ENCODE results near the gene PSMB5. TPM values are rescaled to one million over a fixed set of nuclear protein-coding genes. Genes with fewer than 3 reads are reported as not detected.

PSMB5 gene
- total RNA-seq, 3 donors from 2014 or later, result 220 to 231 (median 227) TPM

DNA sequence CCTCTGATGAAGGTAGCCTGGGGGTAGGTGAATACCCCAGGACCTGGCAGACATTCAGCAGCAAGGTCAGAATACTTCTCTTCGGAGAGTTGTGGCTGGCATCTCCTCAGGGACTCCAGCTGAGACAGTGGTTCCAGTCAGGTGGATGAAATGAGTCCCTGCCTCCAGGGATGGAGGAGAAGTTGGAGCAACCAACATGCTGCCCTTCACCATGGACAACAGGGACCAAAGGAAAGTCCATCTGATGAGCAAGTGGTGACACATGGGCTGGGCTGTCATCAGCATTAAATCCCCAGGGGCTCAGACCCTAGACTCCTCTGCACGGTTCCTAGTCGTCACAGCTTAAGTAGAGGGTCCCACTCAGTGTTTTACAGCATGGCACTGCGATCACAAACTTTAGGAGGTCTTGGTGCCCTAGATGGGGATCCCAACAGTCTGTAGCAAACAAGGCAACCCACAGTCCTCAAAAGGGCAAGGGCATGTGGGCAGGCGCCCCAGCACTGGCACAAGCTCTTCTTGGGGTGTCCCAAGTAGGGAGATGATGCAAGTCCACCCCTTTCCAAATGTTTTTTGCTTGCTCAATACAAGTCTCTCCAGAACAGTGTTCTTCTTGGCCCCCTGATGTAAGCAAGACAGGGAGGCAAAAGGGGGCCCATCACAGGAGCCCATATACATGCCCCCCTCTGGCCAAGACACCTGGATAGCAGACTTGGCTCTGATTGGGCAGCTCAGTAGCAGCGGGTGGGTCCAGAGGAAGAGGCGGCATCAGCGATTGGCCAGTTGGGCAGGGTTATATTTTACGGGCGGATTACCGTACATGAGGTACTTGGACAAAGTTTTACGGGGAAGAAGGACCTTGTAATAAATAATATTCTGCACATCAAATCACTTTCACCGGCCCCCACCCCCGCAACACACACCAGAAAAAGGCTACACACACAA lies 33.4 kb upstream of the PSMB5 start:
- H3K4me3 Mint-ChIP-seq, result no peak overlapping the region
- no peaks in the 10 kb centered on the region for H3K9me3 Mint-ChIP-seq
- H3K27me3 Mint-ChIP-seq (ENCODE audit: low read depth), result no peaks in the 10 kb centered on the region
- H3K4me1 Mint-ChIP-seq (ENCODE audit: low read depth), result peaks cover 35% of the 10 kb centered on the region
- DNase-seq (no peak), ATAC-seq (no peak)
- H3K36me3 Mint-ChIP-seq (ENCODE audit: insufficient read depth), result peaks cover 34% of the 10 kb centered on the region

DNA sequence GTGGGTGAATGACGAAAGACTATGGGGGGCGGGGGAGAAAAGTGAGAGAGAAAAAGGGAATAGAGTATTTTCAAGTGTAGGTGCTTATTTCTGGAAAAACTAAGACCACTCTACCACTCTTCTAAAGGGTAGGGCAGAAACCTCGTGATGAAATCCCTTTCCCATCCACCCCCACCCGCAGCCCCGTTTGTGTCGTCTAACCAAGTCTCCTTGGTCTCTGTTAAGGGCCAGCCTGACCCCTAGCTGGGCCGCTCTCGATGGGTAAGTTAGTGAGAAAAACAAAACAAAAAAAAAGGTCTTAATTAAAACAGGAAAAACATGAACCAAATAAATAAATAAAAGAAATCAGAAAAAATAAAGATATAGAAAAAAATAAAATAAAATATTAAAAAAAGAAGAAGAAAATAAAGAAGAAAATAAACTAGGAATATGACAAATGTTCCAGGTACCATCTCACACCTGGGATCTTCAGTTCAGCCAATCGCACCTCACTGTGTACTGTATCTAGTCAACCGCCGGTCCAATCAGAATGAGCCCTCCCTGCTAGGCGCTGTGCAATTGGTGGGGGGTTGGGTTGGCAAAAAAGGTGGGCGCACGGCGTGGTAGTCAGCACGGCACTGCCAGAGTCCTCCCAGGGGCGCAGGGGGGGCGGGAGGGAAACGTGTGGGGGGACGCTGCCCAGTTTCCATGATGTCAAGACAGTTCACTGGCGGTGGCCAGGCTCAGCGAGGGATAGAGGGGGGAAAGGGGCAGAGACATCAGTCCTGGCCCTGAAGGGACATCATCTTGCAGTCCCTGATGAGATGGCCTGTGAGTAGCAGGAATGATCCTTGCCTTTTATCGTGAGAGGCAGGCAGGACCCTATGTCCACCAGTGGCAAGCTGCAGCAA lies 32.4 kb upstream of the PSMB5 start:
- H3K36me3 Mint-ChIP-seq (ENCODE audit: insufficient read depth), result peaks cover 40% of the 10 kb centered on the region
- DNase-seq (no peak), ATAC-seq (no peak)
- peaks cover 31% of the 10 kb centered on the region for H3K4me1 Mint-ChIP-seq (ENCODE audit: low read depth)
- H3K27me3 Mint-ChIP-seq (ENCODE audit: low read depth), result no peaks in the 10 kb centered on the region
- no peaks in the 10 kb centered on the region for H3K9me3 Mint-ChIP-seq
- H3K4me3 Mint-ChIP-seq, result no peak overlapping the region

- ATAC-seq, result no peak
- Mint-ChIP-seq H3K36me3 (ENCODE audit: insufficient read depth) (peaks cover 39% of the 10 kb centered on the region), H3K9me3 (no peaks in the 10 kb centered on the region), H3K4me1 (ENCODE audit: low read depth) (peaks cover 23% of the 10 kb centered on the region), H3K27me3 (ENCODE audit: low read depth) (no peaks in the 10 kb centered on the region), H3K4me3 (no peak overlapping the region)
- DNase-seq, result no peak
Observed at GRCh38 chr14:23066368-23066767, 31.7 kb upstream of the PSMB5 start.

DNA sequence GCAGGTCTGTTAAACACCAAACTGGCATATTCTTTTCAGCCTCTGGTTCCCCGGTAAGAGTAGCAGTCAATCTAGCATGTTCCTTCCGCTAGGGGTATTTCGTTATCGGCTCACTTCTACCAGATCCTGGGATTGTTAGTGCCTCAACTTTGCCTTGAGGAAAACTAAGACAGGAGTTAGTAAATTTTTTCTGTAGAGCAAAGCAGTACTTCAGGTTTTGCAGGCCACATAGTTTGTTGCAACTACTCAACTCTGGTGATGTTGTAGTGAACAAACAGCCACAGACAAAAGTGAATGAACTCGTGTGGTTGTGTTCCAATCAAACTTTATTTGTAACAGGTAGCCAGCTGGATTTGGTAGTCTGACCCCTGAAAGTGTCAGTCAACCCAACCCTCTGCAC lies 28.9 kb upstream of the PSMB5 start:
- peaks cover 8% of the 10 kb centered on the region for H3K4me1 Mint-ChIP-seq (ENCODE audit: low read depth)
- DNase-seq (no peak), ATAC-seq (no peak)
- H3K4me3 Mint-ChIP-seq, result no peak overlapping the region
- H3K27me3 Mint-ChIP-seq (ENCODE audit: low read depth), result no peaks in the 10 kb centered on the region
- H3K9me3 Mint-ChIP-seq, result no peaks in the 10 kb centered on the region
- peaks cover 44% of the 10 kb centered on the region for H3K36me3 Mint-ChIP-seq (ENCODE audit: insufficient read depth)

DNA sequence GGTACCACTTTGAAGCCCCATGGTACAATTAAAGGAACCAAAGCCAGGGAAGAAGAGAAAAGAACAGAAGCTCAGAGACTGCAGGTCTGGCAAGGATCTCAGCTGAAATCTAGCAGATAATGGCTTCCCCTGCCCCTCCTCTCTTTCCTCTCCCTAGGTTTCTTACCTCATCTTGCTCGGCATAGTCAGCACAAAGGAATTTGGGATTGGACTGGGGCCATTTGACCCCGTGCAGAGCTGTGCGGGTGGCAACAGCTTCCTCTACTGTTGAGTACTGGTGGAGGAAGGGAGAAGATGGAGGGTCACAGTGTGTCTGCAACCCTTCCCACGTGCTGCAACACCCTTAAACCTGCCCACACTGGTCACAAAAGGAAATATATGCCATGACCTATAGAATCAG lies 27.3 kb upstream of the PSMB5 start:
- Mint-ChIP-seq H3K4me1 (ENCODE audit: low read depth) (peaks cover 11% of the 10 kb centered on the region), H3K9me3 (no peaks in the 10 kb centered on the region), H3K36me3 (ENCODE audit: insufficient read depth) (peaks cover 44% of the 10 kb centered on the region), H3K4me3 (no peak overlapping the region), H3K27me3 (ENCODE audit: low read depth) (no peaks in the 10 kb centered on the region)
- ATAC-seq (no peak), DNase-seq (no peak)

DNA sequence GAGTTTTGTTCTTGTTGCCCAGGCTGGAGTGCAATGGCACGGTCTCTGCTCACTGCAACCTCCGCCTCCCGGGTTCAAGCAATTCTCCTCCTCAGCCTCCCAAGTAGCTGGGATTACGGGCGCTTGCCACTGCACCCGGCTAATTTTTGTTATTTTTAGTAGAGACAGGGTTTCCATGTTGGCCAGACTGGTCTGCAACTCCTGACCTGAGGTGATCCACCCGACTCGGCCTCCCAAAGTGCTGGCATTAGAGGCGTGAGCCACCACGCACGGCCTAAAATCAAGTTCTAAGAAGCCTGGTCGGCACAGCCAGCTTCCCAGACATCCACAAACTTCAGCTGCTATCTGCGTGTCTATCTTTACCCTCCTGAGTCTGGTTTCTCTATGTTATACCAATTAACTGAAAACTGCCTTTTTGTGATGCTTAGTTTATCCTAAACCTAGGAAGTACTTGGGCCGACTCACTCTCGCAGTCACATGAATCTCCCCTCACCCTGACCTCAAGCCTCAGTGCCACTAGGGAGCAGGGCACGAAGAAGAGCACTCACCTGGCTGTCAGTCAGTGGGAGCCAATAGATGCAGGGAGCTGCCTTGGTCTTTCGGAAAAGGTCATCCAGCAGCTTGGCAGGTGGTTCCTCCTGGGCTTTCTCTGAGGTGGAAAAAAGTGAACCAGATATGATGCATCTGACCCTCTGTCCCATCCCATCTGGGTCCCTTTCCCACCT lies 26.0 kb upstream of the PSMB5 start:
- Mint-ChIP-seq H3K27me3 (ENCODE audit: low read depth) (peaks cover 2% of the 10 kb centered on the region), H3K4me3 (no peak overlapping the region), H3K9me3 (no peaks in the 10 kb centered on the region), H3K36me3 (ENCODE audit: insufficient read depth) (peaks cover 36% of the 10 kb centered on the region), H3K4me1 (ENCODE audit: low read depth) (peaks cover 19% of the 10 kb centered on the region)
- no peak for ATAC-seq
- no peak for DNase-seq

DNA sequence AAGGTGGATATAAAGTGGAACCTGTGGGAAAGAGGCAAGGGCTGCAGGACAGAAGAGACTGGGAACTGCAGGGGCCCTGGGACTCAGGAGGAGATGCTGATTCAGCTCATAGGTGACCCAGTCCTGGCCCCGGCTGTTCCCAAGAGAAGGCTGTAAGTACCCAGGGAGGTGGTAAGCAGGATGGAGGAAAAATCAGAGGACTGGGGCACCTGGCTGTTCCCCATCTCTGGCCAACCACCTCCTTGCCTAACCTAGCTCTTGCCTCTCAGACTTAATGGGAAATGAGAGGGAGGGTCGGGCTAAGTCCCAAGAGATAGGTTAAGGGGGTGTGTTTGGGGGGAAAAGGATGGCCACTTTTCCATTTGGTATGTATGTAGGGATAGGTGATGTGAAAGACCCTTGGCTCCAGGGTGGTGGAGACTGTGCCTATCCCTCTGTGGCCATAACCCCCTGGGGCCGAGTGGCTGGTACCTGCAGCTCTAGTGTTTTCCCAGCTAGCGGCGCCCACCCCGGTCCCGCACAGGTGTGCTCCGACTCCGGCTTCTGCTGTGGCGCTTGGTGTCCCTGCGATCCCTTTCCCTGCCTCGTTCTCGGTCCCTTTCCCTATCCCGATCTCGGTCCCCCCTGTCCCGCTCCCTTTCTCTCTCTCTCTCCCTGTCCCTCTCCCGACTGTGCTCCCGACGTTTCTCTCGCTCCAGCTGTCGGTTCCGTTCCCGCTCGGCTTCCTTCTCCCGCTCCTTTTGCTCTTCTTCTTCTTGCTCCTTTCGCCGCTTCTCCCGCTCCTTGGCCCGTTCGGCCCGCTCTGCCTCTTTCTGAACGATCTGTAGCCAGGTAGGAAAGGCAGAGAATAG lies 24.2 kb upstream of the PSMB5 start:
- DNase-seq (no peak), ATAC-seq (no peak)
- H3K36me3 Mint-ChIP-seq (ENCODE audit: insufficient read depth), result peaks cover 29% of the 10 kb centered on the region
- H3K4me1 Mint-ChIP-seq (ENCODE audit: low read depth), result peaks cover 17% of the 10 kb centered on the region
- peaks cover 2% of the 10 kb centered on the region for H3K27me3 Mint-ChIP-seq (ENCODE audit: low read depth)
- H3K9me3 Mint-ChIP-seq, result no peaks in the 10 kb centered on the region
- H3K4me3 Mint-ChIP-seq, result no peak overlapping the region

DNA sequence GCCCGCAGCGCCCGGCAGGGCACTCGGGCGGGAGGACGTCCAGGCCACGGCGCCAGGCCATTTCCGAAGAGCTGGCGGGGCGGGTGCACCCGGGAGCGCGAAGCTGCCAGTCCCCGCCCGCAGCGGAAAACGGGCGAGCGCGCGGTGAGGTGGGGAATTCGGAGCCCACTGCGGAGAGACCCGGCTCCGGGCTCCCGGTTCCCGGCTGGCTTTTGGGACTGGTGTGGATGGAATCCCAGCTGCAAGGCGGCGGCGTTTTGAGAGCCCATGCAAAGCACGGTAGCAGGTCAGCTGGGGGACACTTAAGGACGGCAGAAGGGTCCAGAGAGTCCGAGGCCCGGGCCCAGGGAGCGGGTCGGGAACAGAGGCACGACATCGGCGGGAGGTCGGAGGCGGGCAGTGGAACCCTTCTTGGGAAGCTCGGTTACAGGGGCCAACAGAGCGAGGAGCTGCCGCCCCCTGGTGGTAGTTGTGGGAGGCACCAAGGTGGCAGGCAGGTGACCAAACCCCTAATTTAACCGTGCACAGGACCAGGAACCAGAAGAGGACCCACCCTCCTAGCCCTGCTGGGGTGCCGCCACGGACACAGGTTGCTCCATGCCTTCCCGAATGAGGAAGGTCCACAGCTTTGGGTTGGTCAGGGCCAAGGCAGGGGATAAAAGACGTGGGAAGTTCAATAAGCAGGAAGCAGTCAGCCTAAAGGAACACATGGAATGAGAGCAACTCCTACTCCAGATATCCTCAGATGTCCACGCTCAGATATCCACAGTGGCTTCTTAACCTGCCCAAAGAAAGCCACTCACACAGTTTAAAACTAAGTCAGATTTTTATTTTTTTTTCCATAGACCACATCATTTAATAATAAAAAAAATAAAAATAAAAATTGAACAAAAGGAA lies 23.3 kb upstream of the PSMB5 start:
- DNase-seq, result peak; percentile 88
- H3K36me3 Mint-ChIP-seq (ENCODE audit: insufficient read depth), result peaks cover 23% of the 10 kb centered on the region
- H3K4me3 Mint-ChIP-seq, result peak overlapping the region; percentile 84
- peaks cover 2% of the 10 kb centered on the region for H3K27me3 Mint-ChIP-seq (ENCODE audit: low read depth)
- H3K4me1 Mint-ChIP-seq (ENCODE audit: low read depth), result peaks cover 17% of the 10 kb centered on the region
- no peaks in the 10 kb centered on the region for H3K9me3 Mint-ChIP-seq
- ATAC-seq, result peak; percentile 78

DNA sequence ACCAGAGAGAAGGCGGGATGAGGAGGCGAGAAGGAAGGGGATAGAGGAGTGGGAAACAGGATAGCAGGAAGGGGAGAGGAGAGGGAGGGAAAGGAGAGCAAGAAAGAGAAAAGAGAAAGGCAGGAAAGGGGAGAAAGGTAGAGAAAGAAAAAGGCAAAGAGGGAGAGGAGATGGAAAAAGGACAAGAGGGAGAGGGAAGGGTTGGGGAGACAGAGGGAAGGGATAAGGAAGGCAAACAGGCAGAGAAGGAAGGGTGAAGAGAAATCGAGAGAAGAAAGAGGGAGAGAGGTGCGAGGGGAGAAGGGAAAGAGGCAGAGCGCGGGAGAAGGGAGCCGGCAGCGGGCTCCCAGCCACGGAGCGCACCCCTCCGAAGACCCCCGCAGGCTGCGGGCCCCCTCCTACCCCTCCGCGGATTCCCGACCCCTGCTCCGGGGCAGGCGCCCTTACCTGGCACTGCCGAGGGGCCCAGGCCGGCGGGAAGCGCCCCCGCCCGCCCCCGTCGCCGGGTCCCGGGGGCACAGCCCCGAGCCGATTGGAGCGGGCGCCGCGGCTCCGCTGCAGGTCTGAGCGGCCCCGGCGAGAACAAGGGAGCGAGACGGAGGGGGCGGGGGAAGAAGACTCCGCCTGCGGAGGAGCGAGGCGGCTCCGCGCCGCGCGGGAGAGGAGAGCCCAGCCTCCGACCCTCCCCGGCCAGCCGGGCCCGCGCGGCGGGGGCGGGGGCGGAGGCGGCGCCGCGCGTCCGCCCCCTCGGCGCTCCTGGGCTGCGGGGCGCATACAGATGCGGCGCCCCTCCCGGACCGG lies 22.5 kb upstream of the PSMB5 start, which contains the start of gene CDH24:
Gene CDH24 (minus strand): TSS at position 565 of the 801 bp plus-strand sequence. CDS start 1,787 bp downstream, outside the sequence.
- H3K4me1 Mint-ChIP-seq (ENCODE audit: low read depth), result peaks cover 17% of the 10 kb centered on the region
- peaks cover 15% of the 10 kb centered on the region for H3K36me3 Mint-ChIP-seq (ENCODE audit: insufficient read depth)
- peaks cover 2% of the 10 kb centered on the region for H3K27me3 Mint-ChIP-seq (ENCODE audit: low read depth)
- peak; percentile 62 for DNase-seq
- H3K4me3 Mint-ChIP-seq, result peak within 1 kb of the TSS; percentile 84
- ATAC-seq, result peak; percentile 77 to 82
- no peaks in the 10 kb centered on the region for H3K9me3 Mint-ChIP-seq

DNA sequence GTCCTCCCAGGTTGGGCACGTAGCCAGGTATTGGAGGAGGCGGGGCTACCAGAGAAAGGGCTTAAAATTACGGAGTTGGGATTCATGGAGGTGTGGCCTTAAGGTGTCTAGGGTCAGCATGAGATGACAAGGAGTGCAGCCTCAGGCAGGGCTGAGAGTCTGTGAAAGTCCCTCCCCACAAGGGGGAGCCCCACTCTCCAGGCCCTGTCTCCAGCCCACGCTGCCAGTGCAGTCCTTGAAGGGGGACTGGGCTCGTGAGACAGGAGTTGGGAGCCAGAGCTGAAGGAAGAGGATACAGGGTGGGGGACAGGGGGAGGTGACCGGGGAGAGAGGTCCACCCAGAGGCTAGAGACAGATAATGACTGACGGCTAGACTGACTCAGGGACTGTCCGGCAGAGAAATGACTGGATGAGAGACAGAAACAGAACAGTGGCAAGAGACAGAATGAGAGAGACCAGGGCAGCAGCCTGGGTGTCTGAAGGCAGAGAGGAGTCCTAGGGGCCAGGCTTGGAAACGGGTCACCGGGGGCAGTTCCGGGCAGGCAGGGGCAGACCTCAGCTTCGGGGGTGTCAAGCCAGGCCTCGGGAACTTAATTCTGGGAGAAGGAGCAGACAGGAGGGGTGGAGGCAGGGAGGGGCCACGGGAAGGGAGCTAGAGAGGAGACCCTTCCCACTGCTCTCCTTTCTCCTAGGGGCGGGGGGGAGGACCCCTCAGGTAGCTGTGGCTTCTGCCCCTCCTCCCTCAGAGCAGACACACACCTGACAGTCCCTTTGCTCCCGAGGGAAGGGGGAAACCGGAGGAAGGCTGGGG lies 21.6 kb upstream of the PSMB5 start:
- H3K4me3 Mint-ChIP-seq, result peak overlapping the region; percentile 83
- peak; percentile 66 for DNase-seq
- H3K4me1 Mint-ChIP-seq (ENCODE audit: low read depth), result peaks cover 17% of the 10 kb centered on the region
- H3K36me3 Mint-ChIP-seq (ENCODE audit: insufficient read depth), result peaks cover 14% of the 10 kb centered on the region
- H3K9me3 Mint-ChIP-seq, result no peaks in the 10 kb centered on the region
- peak; percentile 51 to 59 for ATAC-seq
- H3K27me3 Mint-ChIP-seq (ENCODE audit: low read depth), result peaks cover 2% of the 10 kb centered on the region

DNA sequence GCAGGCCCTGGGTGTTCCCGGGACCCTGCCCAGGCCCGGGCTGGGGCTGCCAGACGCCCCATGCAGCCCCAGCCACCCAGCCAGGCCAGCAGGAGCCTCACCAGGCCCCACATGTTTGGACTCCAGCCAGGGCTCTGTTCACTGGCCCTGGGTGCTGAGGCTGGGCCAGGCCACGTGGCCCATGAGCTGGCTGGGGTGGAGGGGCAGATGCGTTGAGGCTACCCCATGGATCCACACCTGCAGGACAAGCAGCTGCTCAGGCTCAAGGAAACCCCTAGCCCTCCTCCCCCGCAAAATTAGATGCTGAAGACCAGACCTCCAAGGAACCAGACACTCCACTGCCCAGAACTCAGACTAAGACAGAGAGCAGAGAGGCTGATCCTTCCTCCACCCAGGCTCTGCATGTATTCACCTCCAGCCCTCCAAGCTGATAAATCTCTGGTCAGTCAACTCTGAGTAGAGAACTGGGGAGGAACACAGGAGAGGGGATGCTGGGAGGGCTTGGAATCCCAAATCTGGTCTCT lies 21.0 kb upstream of the PSMB5 start:
- no peak for ATAC-seq
- peaks cover 9% of the 10 kb centered on the region for H3K36me3 Mint-ChIP-seq (ENCODE audit: insufficient read depth)
- no peak for DNase-seq
- peaks cover 2% of the 10 kb centered on the region for H3K27me3 Mint-ChIP-seq (ENCODE audit: low read depth)
- peak overlapping the region; percentile 83 for H3K4me3 Mint-ChIP-seq
- no peaks in the 10 kb centered on the region for H3K9me3 Mint-ChIP-seq
- peaks cover 17% of the 10 kb centered on the region for H3K4me1 Mint-ChIP-seq (ENCODE audit: low read depth)
